ENCODE results near the gene CENPL. TPM values are rescaled to one million over a fixed set of nuclear protein-coding genes. Genes with fewer than 3 reads are reported as not detected.

Gene CENPL
- total and polyA plus RNA-seq, 2 donors from 2014 or later = 0.71 to 3.7 TPM

GRCh38 chr1:173865468-173866164 lies 40.9 kb upstream of the CENPL start:
- peaks cover 0 to 22% (median 14%) of the 10 kb centered on the region in 3 donors for H3K4me1 ChIP-seq (ENCODE audit: control insufficient read depth in 2 of 3, insufficient read depth in 2 of 3, low read depth in 1 of 3, low read length in 3 of 3)
- peak overlapping the region in 1 of 3 donors; percentile 17 for H3K9ac ChIP-seq (ENCODE audit: low read length in 3 of 3)
- FAIRE-seq = no peak
- H3K27ac ChIP-seq (ENCODE audit: low read depth in 2 of 2, low read length in 2 of 2) = no peak overlapping the region
- no peaks in the 10 kb centered on the region for H3K27me3 ChIP-seq (ENCODE audit: control insufficient read depth, insufficient read depth, low read length)
- H3K4me3 ChIP-seq (ENCODE audit: low read length in 3 of 3) = peak overlapping the region in 2 of 3 donors; percentile 32 to 99
- no peak for TF ChIP-seq CTCF (IDR thresholded peaks at IDR 0.05; ENCODE audit: borderline replicate concordance, extremely low read depth, insufficient read depth)
- intact Hi-C loops (cut with DNase I) = no loop called here
- peaks cover 20 to 43% (median 27%) of the 10 kb centered on the region in 3 donors for H3K36me3 ChIP-seq (ENCODE audit: control insufficient read depth in 2 of 3, insufficient read depth in 3 of 3, low read length in 3 of 3)
- no peak for DNase-seq
- H3K9me3 ChIP-seq (ENCODE audit: control insufficient read depth in 2 of 3, insufficient read depth in 1 of 3, low read length in 3 of 3) = no peaks in the 10 kb centered on the region

GRCh38 chr1:173864179-173864867 lies 39.6 kb upstream of the CENPL start:
- no peaks in the 10 kb centered on the region for H3K9me3 ChIP-seq (ENCODE audit: control insufficient read depth in 2 of 3, insufficient read depth in 1 of 3, low read length in 3 of 3)
- no peak overlapping the region for H3K4me3 ChIP-seq (ENCODE audit: low read length in 3 of 3)
- peaks cover 20 to 40% (median 24%) of the 10 kb centered on the region in 3 donors for H3K36me3 ChIP-seq (ENCODE audit: control insufficient read depth in 2 of 3, insufficient read depth in 3 of 3, low read length in 3 of 3)
- intact Hi-C loops (cut with DNase I) = no loop called here
- no peak for FAIRE-seq
- no peak overlapping the region for H3K9ac ChIP-seq (ENCODE audit: low read length in 3 of 3)
- TF ChIP-seq CTCF (IDR thresholded peaks at IDR 0.05; ENCODE audit: borderline replicate concordance, extremely low read depth, insufficient read depth) = no peak
- H3K4me1 ChIP-seq (ENCODE audit: control insufficient read depth in 2 of 3, insufficient read depth in 2 of 3, low read depth in 1 of 3, low read length in 3 of 3) = peaks cover 0 to 12% (median 11%) of the 10 kb centered on the region in 3 donors
- no peak for DNase-seq
- no peaks in the 10 kb centered on the region for H3K27me3 ChIP-seq (ENCODE audit: control insufficient read depth, insufficient read depth, low read length)
- H3K27ac ChIP-seq (ENCODE audit: low read depth in 2 of 2, low read length in 2 of 2) = no peak overlapping the region

- no peak overlapping the region for H3K4me3 ChIP-seq (ENCODE audit: low read length in 3 of 3)
- peaks cover 0 to 12% (median 11%) of the 10 kb centered on the region in 3 donors for H3K4me1 ChIP-seq (ENCODE audit: control insufficient read depth in 2 of 3, insufficient read depth in 2 of 3, low read depth in 1 of 3, low read length in 3 of 3)
- DNase-seq (no peak), FAIRE-seq (no peak)
- no peaks in the 10 kb centered on the region for H3K9me3 ChIP-seq (ENCODE audit: control insufficient read depth in 2 of 3, insufficient read depth in 1 of 3, low read length in 3 of 3)
- intact Hi-C loops (cut with DNase I) = no loop called here
- no peak for TF ChIP-seq CTCF (IDR thresholded peaks at IDR 0.05; ENCODE audit: borderline replicate concordance, extremely low read depth, insufficient read depth)
- peaks cover 20 to 40% (median 24%) of the 10 kb centered on the region in 3 donors for H3K36me3 ChIP-seq (ENCODE audit: control insufficient read depth in 2 of 3, insufficient read depth in 3 of 3, low read length in 3 of 3)
- no peaks in the 10 kb centered on the region for H3K27me3 ChIP-seq (ENCODE audit: control insufficient read depth, insufficient read depth, low read length)
- H3K27ac ChIP-seq (ENCODE audit: low read depth in 2 of 2, low read length in 2 of 2) = no peak overlapping the region
- no peak overlapping the region for H3K9ac ChIP-seq (ENCODE audit: low read length in 3 of 3)
Measured at GRCh38 chr1:173863224-173864161, 38.8 kb upstream of the CENPL start.

Data from kidney (tissue), 14 donors.